ENCODE results near the gene HOXC10. TPM values are rescaled to one million over a fixed set of nuclear protein-coding genes. Genes with fewer than 3 reads are reported as not detected.

Gene HOXC10
- total and polyA plus RNA-seq, 10 of the 15 experiments (the other 5 are each of a cell fraction or from before 2014, with no cell fraction given), result 0.59 TPM; not detected in 9

GRCh38 chr12:54030442-54030801 lies 45.5 kb downstream of the HOXC10 start:
- intact Hi-C loops (cut with micrococcal nuclease; ENCODE audit: unreplicated experiment), result no loop called here
- H3K79me2 ChIP-seq (ENCODE audit: control insufficient read depth, insufficient read depth, low read length), result no peaks in the 10 kb centered on the region
- peaks cover 14% of the 10 kb centered on the region for H3K4me1 ChIP-seq (ENCODE audit: control insufficient read depth, insufficient read depth, low read length)
- RAD21 ChIA-PET (ENCODE audit: unreplicated experiment), result interaction anchor here (2.8 to 12.6 kb wide), 2 partner anchors 24 to 161 kb away, joined by 36 to 222 read pairs; partner anchors contain the start of gene SMUG1
- H3K36me3 ChIP-seq (ENCODE audit: control insufficient read depth in 2 of 2, insufficient read depth in 2 of 2, low read length in 1 of 2), result no peaks in the 10 kb centered on the region
- in situ Hi-C loops (cut with MboI), result no loop called here
- no peaks in the 10 kb centered on the region for H3K9me3 ChIP-seq (replicated peaks; ENCODE audit: control insufficient read depth, insufficient read depth, low read length)
- no peak overlapping the region for H3K4me3 ChIP-seq
- TF ChIP-seq BCL11A (IDR thresholded peaks at IDR 0.05; ENCODE audit: low read depth, low read length) (no peak), NBN (IDR thresholded peaks at IDR 0.05) (no peak), PAX5 (IDR thresholded peaks at IDR 0.05; ENCODE audit: borderline replicate concordance, low read depth, low read length) (no peak), PKNOX1 (IDR thresholded peaks at IDR 0.05) (no peak), SMAD1 (IDR thresholded peaks at IDR 0.05; ENCODE audit: low read depth, partially characterized antibody) (no peak), SREBF1 (IDR thresholded peaks at IDR 0.05; ENCODE audit: low read length) (no peak), SIX5 (IDR thresholded peaks at IDR 0.05; ENCODE audit: low read depth, low read length, severe bottlenecking) (no peak), FOXK2 (IDR thresholded peaks at IDR 0.05) (no peak), IRF3 (IDR thresholded peaks at IDR 0.05) (no peak), STAT1 (conservative IDR thresholded peaks at IDR 0.05) (no peak), ZNF207 (IDR thresholded peaks at IDR 0.05; ENCODE audit: borderline replicate concordance) (no peak)
- H3K27ac ChIP-seq (ENCODE audit: control insufficient read depth, insufficient read depth), result no peak overlapping the region
- SMC1A ChIA-PET (ENCODE audit: uncharacterized antibody, unreplicated experiment), result interaction anchor here (0.9 to 3.9 kb wide), 4 partner anchors 34 to 176 kb away, joined by 3 to 30 read pairs (median 4); no protein-coding TSS in a partner anchor
- ATAC-seq (no peak), DNase-seq (ENCODE audit: low read depth, low spot score) (no peak), FAIRE-seq (no peak)
- BruUV-seq (replicated peaks), result no TSS peak
- no peaks in the 10 kb centered on the region for H4K20me1 ChIP-seq (ENCODE audit: control insufficient read depth, insufficient read depth)
- POLR2A ChIA-PET, result no interaction called here
- no peak overlapping the region for H3K9ac ChIP-seq (ENCODE audit: control insufficient read depth, insufficient read depth, low read length)
- no peak overlapping the region for H2AFZ ChIP-seq (ENCODE audit: control insufficient read depth, low read depth, low read length)
- H3K4me2 ChIP-seq (ENCODE audit: control insufficient read depth, insufficient read depth), result no peak overlapping the region
- CTCF ChIA-PET, result interaction anchor here (3.1 to 13.4 kb wide), 8 partner anchors 9 to 178 kb away, joined by 19 to 343 read pairs (median 72); partner anchors contain the start of genes HOXC4 and SMUG1
- WGBS (ENCODE audit: insufficient coverage, insufficient replicate concordance, low lambda C conversion rate, missing lambda C conversion rate), result 32% methylated on average over 7 of the region's 7 CpGs
- peaks cover 6 to 36% of the 10 kb centered on the region in 2 experiments for H3K27me3 ChIP-seq (replicated peaks in 1 of 2; ENCODE audit: control insufficient read depth in 2 of 2, insufficient read depth in 2 of 2, low read length in 1 of 2)
